HepG2 (cell line): ENCODE data around the gene TAS2R30. TPM values are rescaled to one million over a fixed set of nuclear protein-coding genes. Genes with fewer than 3 reads are reported as not detected.

Experiments used
- ATF1 ChIP-seq: IDR thresholded peaks from 2 replicates; pipeline ENCODE4 v1.6.1; 2016; ENCODE audit warnings: mild to moderate bottlenecking, control low read depth
- ATF7 ChIP-seq, 2 experiments: fragments of 450-650 bp in 1 of 2; sonication (generic) in 1 of 2; formaldehyde crosslinking in 1 of 2; IDR thresholded peaks; 2 replicates each; pipeline versions ENCODE4 v1.4.0 to v1.6.1; 2016 to 2020; ENCODE audit warnings: antibody characterized with exemption in 1 of 2, mild to moderate bottlenecking in 1 of 2, missing genetic modification reagents in 1 of 2
- CEBPZ ChIP-seq: IDR thresholded peaks from 2 replicates; pipeline ENCODE4 v1.6.1; 2012; ENCODE audit warnings: low read length, improper control_type of control experiment
- CHD4 ChIP-seq: fragments of 200-600 bp; sonication (generic); IDR thresholded peaks from 2 replicates; pipeline ENCODE4 v1.7.0; 2017; ENCODE audit warnings: mild to moderate bottlenecking, low read length, borderline replicate concordance
- DRAP1 ChIP-seq: IDR thresholded peaks from 2 replicates; pipeline ENCODE4 v1.6.1; 2016; ENCODE audit warnings: missing genetic modification reagents, missing compliant biosample characterization
- ETV5 ChIP-seq: IDR thresholded peaks from 2 replicates; pipeline ENCODE4 v1.6.1; 2018; ENCODE audit warnings: missing biosample characterization, missing genetic modification reagents, inconsistent platforms, borderline replicate concordance
- GPBP1L1 ChIP-seq: sonication (generic); formaldehyde crosslinking; IDR thresholded peaks from 2 replicates; pipeline ENCODE4 v1.5.0; 2020; ENCODE audit warnings: mild to moderate bottlenecking, missing genetic modification reagents
- GTF2F1 ChIP-seq: fragments of 150-350 bp; IDR thresholded peaks from 2 replicates; pipeline ENCODE4 v1.6.1; 2014; ENCODE audit warnings: low read length
- MBD4 ChIP-seq: IDR thresholded peaks from 2 replicates; pipeline ENCODE4 v1.6.1; 2012; ENCODE audit warnings: low read length, inconsistent platforms, borderline replicate concordance
- MTF2 ChIP-seq: sonication (generic); formaldehyde crosslinking; IDR thresholded peaks from 2 replicates; pipeline ENCODE4 v1.5.0; 2020; ENCODE audit warnings: missing genetic modification reagents, borderline replicate concordance
- NFE2L2 ChIP-seq: fragments of 150-350 bp; IDR thresholded peaks from 2 replicates; pipeline ENCODE4 v1.6.1; 2014; ENCODE audit warnings: low read length
- NFYC ChIP-seq: IDR thresholded peaks from 2 replicates; pipeline ENCODE4 v1.6.1; 2016; ENCODE audit warnings: missing genetic modification reagents, missing compliant biosample characterization
- RCOR2 ChIP-seq: IDR thresholded peaks from 2 replicates; pipeline ENCODE4 v1.6.1; 2016; ENCODE audit warnings: missing biosample characterization, missing genetic modification reagents
- SIX4 ChIP-seq: sonication (generic); formaldehyde crosslinking; IDR thresholded peaks from 2 replicates; pipeline ENCODE4 v1.4.0; 2020; ENCODE audit warnings: missing genetic modification reagents
- SP1 ChIP-seq, 2 experiments: fragments of 450-650 bp in 1 of 2; sonication (generic) in 1 of 2; formaldehyde crosslinking in 1 of 2; IDR thresholded peaks; 2 replicates each; pipeline versions ENCODE4 v1.4.0 to v1.6.1; 2016 to 2020; ENCODE audit warnings: missing genetic modification reagents in 1 of 2
- TBX2 ChIP-seq: sonication (generic); formaldehyde crosslinking; IDR thresholded peaks from 2 replicates; pipeline ENCODE4 v1.5.0; 2020; ENCODE audit warnings: missing genetic modification reagents, mild to moderate bottlenecking, borderline replicate concordance
- ZBTB1 ChIP-seq: sonication (generic); formaldehyde crosslinking; IDR thresholded peaks from 2 replicates; pipeline ENCODE4 v1.4.0; 2020; ENCODE audit warnings: missing genetic modification reagents, borderline replicate concordance
- ZBTB7B ChIP-seq: sonication (generic); formaldehyde crosslinking; IDR thresholded peaks from 2 replicates; pipeline ENCODE4 v1.4.0; 2020; ENCODE audit warnings: missing genetic modification reagents
- ZFP37 ChIP-seq: sonication (generic); formaldehyde crosslinking; IDR thresholded peaks from 2 replicates; pipeline ENCODE4 v1.4.0; 2020; ENCODE audit warnings: missing genetic modification reagents, borderline replicate concordance
- ZKSCAN5 ChIP-seq: sonication (generic); formaldehyde crosslinking; IDR thresholded peaks from 2 replicates; pipeline ENCODE4 v1.5.1; 2020; ENCODE audit warnings: mild to moderate bottlenecking, missing genetic modification reagents
- ZKSCAN8 ChIP-seq: IDR thresholded peaks from 2 replicates; pipeline ENCODE4 v1.6.1; 2016; ENCODE audit warnings: borderline replicate concordance, missing genetic modification reagents, missing compliant biosample characterization
- ZNF331 ChIP-seq: sonication (generic); formaldehyde crosslinking; IDR thresholded peaks from 2 replicates; pipeline ENCODE4 v1.4.0; 2020; ENCODE audit warnings: missing genetic modification reagents
- ZNF709 ChIP-seq: sonication (generic); formaldehyde crosslinking; IDR thresholded peaks from 2 replicates; pipeline ENCODE4 v1.5.0; 2020; ENCODE audit warnings: mild to moderate bottlenecking, missing genetic modification reagents
- ZNF737 ChIP-seq: sonication (generic); formaldehyde crosslinking; IDR thresholded peaks from 2 replicates; pipeline ENCODE4 v1.5.0; 2020; ENCODE audit warnings: missing genetic modification reagents, mild to moderate bottlenecking, borderline replicate concordance
- ZNF75D ChIP-seq: sonication (generic); formaldehyde crosslinking; IDR thresholded peaks from 2 replicates; pipeline ENCODE4 v1.8.1; 2023; ENCODE audit warnings: missing genetic modification reagents, mild to moderate bottlenecking, borderline replicate concordance
- ZNF777 ChIP-seq: sonication (generic); formaldehyde crosslinking; IDR thresholded peaks from 2 replicates; pipeline ENCODE4 v1.4.0; 2020; ENCODE audit warnings: missing genetic modification reagents
- ZNF780A ChIP-seq: sonication (generic); formaldehyde crosslinking; IDR thresholded peaks from 2 replicates; pipeline ENCODE4 v1.8.0; 2022; ENCODE audit warnings: mild to moderate bottlenecking, missing genetic modification reagents, moderate library complexity
- polyA plus RNA-seq, 8 experiments: library from polyadenylated mRNA; depleted of rRNA in 3 of 8; stranded (reverse) in 7 of 8; unstranded in 1 of 8; fragments of >200 nt; fragmentation: Illumina TruSeq in 4 of 8; extraction: Trizol in 4 of 8; gene quantifications; 2 replicates each; pipeline versions ENCODE4 v1.2.1 to v1.2.3, GENCODE V29; 2011 to 2016; ENCODE audit warnings: low read depth in 4 of 8, missing spikeins in 1 of 8, mixed read lengths in 1 of 8; ENCODE audit not compliant: insufficient read depth in 1 of 8
- total RNA-seq, 5 experiments: library from RNA; depleted of rRNA; stranded (reverse); fragments of >200 nt; fragmentation: Illumina TruSeq; extraction: Trizol; gene quantifications; 2 replicates each; pipeline ENCODE4 v1.2.3, GENCODE V29; 2016; ENCODE audit warnings: low read depth in 1 of 5

Gene TAS2R30
- total and polyA plus RNA-seq, 2 of the 13 experiments (the other 11 are each of a cell fraction or from before 2014, with no cell fraction given), result 0.42 to 5.2 TPM

DNA sequence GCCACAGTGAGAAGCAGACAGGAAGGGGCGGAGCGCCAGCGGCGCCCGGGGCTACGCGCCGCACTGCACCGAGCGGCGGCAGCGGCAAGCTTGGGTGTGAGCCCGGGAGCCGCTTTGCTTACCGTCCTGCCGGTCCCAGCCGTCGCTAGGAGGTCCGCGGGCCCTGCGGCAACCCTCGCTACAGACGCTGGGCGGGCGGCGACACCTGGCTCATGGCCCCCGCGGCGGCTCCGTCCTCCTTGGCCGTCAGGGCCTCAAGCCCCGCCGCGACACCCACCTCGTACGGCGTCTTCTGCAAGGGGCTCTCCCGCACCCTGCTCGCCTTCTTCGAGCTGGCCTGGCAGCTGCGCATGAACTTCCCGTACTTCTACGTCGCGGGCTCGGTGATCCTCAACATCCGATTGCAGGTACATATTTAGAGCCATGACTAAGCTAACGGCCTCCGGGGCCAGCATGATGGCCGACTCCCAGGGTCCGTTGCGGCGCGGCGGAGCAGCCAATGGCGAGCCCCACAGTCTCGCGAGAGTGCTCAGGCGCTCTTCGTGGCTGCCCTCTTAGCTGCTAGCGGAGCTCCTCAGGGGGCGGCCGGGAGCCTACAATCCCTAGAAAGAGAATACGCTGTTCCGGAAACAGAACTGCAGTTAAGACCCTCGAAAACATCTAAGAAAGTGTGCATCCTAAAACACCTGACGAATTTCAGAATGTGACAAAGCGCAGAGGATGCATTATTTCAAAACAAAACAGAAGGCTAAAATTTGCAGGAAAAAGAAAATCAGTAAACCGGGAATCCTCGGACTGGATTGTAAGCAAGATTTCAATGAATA lies 36.9 kb upstream of the TAS2R30 start, which contains the start of gene SMIM10L1 (continued):
- TF ChIP-seq ZNF737 (CRISPR knock-in tag) (no peak), ZFP37 (CRISPR knock-in tag) (0 out of 2 replicates have a peak, but pooled peaks have one; percentile 22), SP1 (IDR thresholded peaks at IDR 0.05) (no peak), SP1 (CRISPR knock-in tag; IDR thresholded peaks at IDR 0.05) (peak; percentile 58), ZNF777 (CRISPR knock-in tag) (peak; percentile 43; the same call in 1 of the 2 replicates), GTF2F1 (0 out of 2 replicates have a peak, but pooled peaks have one; percentile 60), ETV5 (CRISPR knock-in tag) (no peak; the same call in 1 of the 2 replicates), ZNF331 (0 out of 2 replicates have a peak, but pooled peaks have one; percentile 68), ZKSCAN8 (peak; percentile 20; the same call in 1 of the 2 replicates), ZBTB1 (no peak), TBX2 (peak; percentile 90), ATF7 (IDR thresholded peaks at IDR 0.05) (no peak), ATF7 (CRISPR knock-in tag; IDR thresholded peaks at IDR 0.05) (no peak), ZNF709 (CRISPR knock-in tag) (peak; percentile 84), ZNF75D (CRISPR knock-in tag) (no peak), SIX4 (no peak), MTF2 (CRISPR knock-in tag) (peak; percentile 67; the same call in 1 of the 2 replicates), ZKSCAN5 (CRISPR knock-in tag) (no peak), NFYC (CRISPR knock-in tag) (peak; percentile 51; the same call in 1 of the 2 replicates), MBD4 (no peak), CHD4 (no peak), GPBP1L1 (CRISPR knock-in tag) (no peak), ZBTB7B (CRISPR knock-in tag) (peak; percentile 52; the same call in 1 of the 2 replicates), CEBPZ (no peak), NFE2L2 (no peak), RCOR2 (CRISPR knock-in tag) (no peak), ZNF780A (no peak), DRAP1 (CRISPR knock-in tag) (peak; percentile 91), ATF1 (CRISPR knock-in tag) (no peak)
